NCI-H524 treated with DMSO at 0.1 percent for 48 hours (cell line): Measurements from ENCODE around the gene MR1.

Source experiments
- DNase-seq: peaks from one replicate; lab custom pipeline; 2025; lab: John Stamatoyannopoulos, UW

Gene MR1

GRCh38 chr1:181091309-181092040 lies 57.7 kb downstream of the MR1 start:
- DNase-seq: no peak

- DNase-seq: no peak
Observed at GRCh38 chr1:181092056-181092455, 58.3 kb downstream of the MR1 start.

GRCh38 chr1:181092883-181093458 lies 59.2 kb downstream of the MR1 start:
- DNase-seq: no peak

GRCh38 chr1:181094416-181095212 lies 60.8 kb downstream of the MR1 start:
- no peak for DNase-seq

GRCh38 chr1:181095260-181095659 lies 61.5 kb downstream of the MR1 start:
- no peak for DNase-seq

GRCh38 chr1:181095763-181096184 lies 62.0 kb downstream of the MR1 start:
- no peak for DNase-seq

GRCh38 chr1:181097242-181097641 lies 63.5 kb downstream of the MR1 start:
- peak; percentile 20 for DNase-seq

- DNase-seq: peak; percentile 47
Observed at GRCh38 chr1:181099152-181100014, 65.6 kb downstream of the MR1 start.

GRCh38 chr1:181100015-181100905 lies 66.5 kb downstream of the MR1 start:
- DNase-seq: no peak

GRCh38 chr1:181100934-181101333 lies 67.2 kb downstream of the MR1 start:
- DNase-seq: no peak

- no peak for DNase-seq
Observed at GRCh38 chr1:181101581-181102226, 67.9 kb downstream of the MR1 start.

GRCh38 chr1:181102841-181103240 lies 69.1 kb downstream of the MR1 start:
- DNase-seq: no peak

- no peak for DNase-seq
Observed at GRCh38 chr1:181103399-181103798, 69.6 kb downstream of the MR1 start.

GRCh38 chr1:181104042-181104789 lies 70.4 kb downstream of the MR1 start:
- no peak for DNase-seq

- no peak for DNase-seq
Observed at GRCh38 chr1:181104790-181105133, 71.0 kb downstream of the MR1 start.

GRCh38 chr1:181105134-181106021 lies 71.6 kb downstream of the MR1 start:
- DNase-seq: no peak

- no peak for DNase-seq
Observed at GRCh38 chr1:181106022-181106312, 72.2 kb downstream of the MR1 start.

GRCh38 chr1:181106479-181106878 lies 72.7 kb downstream of the MR1 start:
- no peak for DNase-seq

GRCh38 chr1:181107711-181108110 lies 73.9 kb downstream of the MR1 start:
- DNase-seq: no peak
